ENCODE measurements around the gene RHBDD1. TPM values are rescaled to one million over a fixed set of nuclear protein-coding genes. Genes with fewer than 3 reads are reported as not detected.

The RHBDD1 gene
- polyA plus RNA-seq, 1 donor from 2014 or later = 5.4 TPM

- Histone ChIP-seq H3F3A (ENCODE audit: insufficient read depth, low read length, poor library complexity, severe bottlenecking) (no peaks in the 10 kb centered on the region), H3K4me3 (ENCODE audit: low read length) (no peak overlapping the region), H3K36me3 (ENCODE audit: insufficient read depth, low read length) (peaks cover 6% of the 10 kb centered on the region), H3K79me2 (replicated peaks; ENCODE audit: insufficient read depth, low read length) (no peaks in the 10 kb centered on the region), H3K9me3 (ENCODE audit: low read length) (no peaks in the 10 kb centered on the region), H3K27me3 (ENCODE audit: insufficient read depth, low read depth, low read length) (no peaks in the 10 kb centered on the region), H3K27ac (ENCODE audit: low read length) (no peak overlapping the region), H2AFZ (ENCODE audit: low read depth, low read length) (no peak overlapping the region), H3K4me2 (ENCODE audit: low read length) (no peak overlapping the region), H4K20me1 (ENCODE audit: insufficient read depth) (no peaks in the 10 kb centered on the region), H3K9ac (ENCODE audit: low read length) (no peak overlapping the region), H3K9me2 (ENCODE audit: insufficient read depth, low read length) (no peaks in the 10 kb centered on the region)
- no peak for TF ChIP-seq TAF1 (IDR thresholded peaks at IDR 0.05; ENCODE audit: low read depth)
- no peak for TF ChIP-seq MXI1 (conservative IDR thresholded peaks at IDR 0.05; ENCODE audit: poor library complexity, severe bottlenecking)
- TF ChIP-seq CTCF (IDR thresholded peaks at IDR 0.05; ENCODE audit: poor library complexity, severe bottlenecking) = no peak
- TF ChIP-seq POLR2AphosphoS5 (IDR thresholded peaks at IDR 0.05) = no peak
- no peak for TF ChIP-seq SMC3 (conservative IDR thresholded peaks at IDR 0.05; ENCODE audit: poor library complexity)
- no peak for TF ChIP-seq RAD21 (conservative IDR thresholded peaks at IDR 0.05)
- no peak for TF ChIP-seq EZH2 (IDR thresholded peaks at IDR 0.05; ENCODE audit: borderline replicate concordance, insufficient read depth, low read length, poor library complexity, severe bottlenecking)
- no peak for TF ChIP-seq REST (IDR thresholded peaks at IDR 0.05; ENCODE audit: borderline replicate concordance)
- no peak for TF ChIP-seq EP300 (conservative IDR thresholded peaks at IDR 0.05; ENCODE audit: poor library complexity, severe bottlenecking)
Measured at GRCh38 chr2:226915846-226916360, 80.0 kb downstream of the RHBDD1 start.

GRCh38 chr2:226916669-226917068 lies 80.8 kb downstream of the RHBDD1 start:
- Histone ChIP-seq H3K27me3 (ENCODE audit: insufficient read depth, low read depth, low read length) (no peaks in the 10 kb centered on the region), H3K9me3 (ENCODE audit: low read length) (no peaks in the 10 kb centered on the region), H2AFZ (ENCODE audit: low read depth, low read length) (no peak overlapping the region), H4K20me1 (ENCODE audit: insufficient read depth) (no peaks in the 10 kb centered on the region), H3K36me3 (ENCODE audit: insufficient read depth, low read length) (peaks cover 6% of the 10 kb centered on the region), H3K4me3 (ENCODE audit: low read length) (no peak overlapping the region), H3F3A (ENCODE audit: insufficient read depth, low read length, poor library complexity, severe bottlenecking) (no peaks in the 10 kb centered on the region), H3K9ac (ENCODE audit: low read length) (no peak overlapping the region), H3K79me2 (replicated peaks; ENCODE audit: insufficient read depth, low read length) (no peaks in the 10 kb centered on the region), H3K4me2 (ENCODE audit: low read length) (no peak overlapping the region), H3K27ac (ENCODE audit: low read length) (no peak overlapping the region), H3K9me2 (ENCODE audit: insufficient read depth, low read length) (no peaks in the 10 kb centered on the region)
- TF ChIP-seq SMC3 (conservative IDR thresholded peaks at IDR 0.05; ENCODE audit: poor library complexity) = no peak
- TF ChIP-seq EZH2 (IDR thresholded peaks at IDR 0.05; ENCODE audit: borderline replicate concordance, insufficient read depth, low read length, poor library complexity, severe bottlenecking) = no peak
- TF ChIP-seq EP300 (conservative IDR thresholded peaks at IDR 0.05; ENCODE audit: poor library complexity, severe bottlenecking) = no peak
- TF ChIP-seq RAD21 (conservative IDR thresholded peaks at IDR 0.05) = no peak
- TF ChIP-seq POLR2AphosphoS5 (IDR thresholded peaks at IDR 0.05) = no peak
- TF ChIP-seq MXI1 (conservative IDR thresholded peaks at IDR 0.05; ENCODE audit: poor library complexity, severe bottlenecking) = no peak
- TF ChIP-seq CTCF (IDR thresholded peaks at IDR 0.05; ENCODE audit: poor library complexity, severe bottlenecking) = no peak
- TF ChIP-seq TAF1 (IDR thresholded peaks at IDR 0.05; ENCODE audit: low read depth) = no peak
- no peak for TF ChIP-seq REST (IDR thresholded peaks at IDR 0.05; ENCODE audit: borderline replicate concordance)
